ENCODE measurements around the gene DYNC1H1. TPM values are rescaled to one million over a fixed set of nuclear protein-coding genes. Genes with fewer than 3 reads are reported as not detected.

Gene DYNC1H1
- total and polyA plus RNA-seq, 12 donors: 202 to 509 (median 348) TPM

GRCh38 chr14:101973356-101973755 lies 9.0 kb downstream of the DYNC1H1 start:
- Histone ChIP-seq H3K9me3 (replicated peaks in 1 of 3) (no peaks in the 10 kb centered on the region), H3K4me3 (no peak overlapping the region), H3K27me3 (no peaks in the 10 kb centered on the region), H3K36me3 (replicated peaks in 1 of 2) (peaks cover 2 to 30% of the 10 kb centered on the region in 2 donors), H3K4me1 (replicated peaks in 1 of 2) (peaks cover 12 to 33% of the 10 kb centered on the region in 2 donors), H3K27ac (peak overlapping the region in 2 of 5 donors; percentile 59 to 81)
- TF ChIP-seq CTCF (IDR thresholded peaks at IDR 0.05) (no peak), POLR2A (IDR thresholded peaks at IDR 0.05) (no peak)
- intact Hi-C loops (cut with DNase I): no loop called here
- peak in 2 of 7 donors; percentile 33 to 52 for DNase-seq
- WGBS, 4 donors: 89 to 97% (median 91%) methylated on average over 7 of the region's 7 CpGs

GRCh38 chr14:101975231-101975630 lies 10.9 kb downstream of the DYNC1H1 start:
- H3K9me3 ChIP-seq (replicated peaks in 1 of 3): no peaks in the 10 kb centered on the region
- peak in 1 of 7 donors; percentile 42 for DNase-seq
- intact Hi-C loops (cut with DNase I): no loop called here
- peaks cover 2 to 35% of the 10 kb centered on the region in 2 donors for H3K36me3 ChIP-seq (replicated peaks in 1 of 2)
- TF ChIP-seq CTCF (IDR thresholded peaks at IDR 0.05): no peak
- TF ChIP-seq POLR2A (IDR thresholded peaks at IDR 0.05): no peak
- peaks cover 12 to 32% of the 10 kb centered on the region in 2 donors for H3K4me1 ChIP-seq (replicated peaks in 1 of 2)
- H3K27me3 ChIP-seq: no peaks in the 10 kb centered on the region
- H3K4me3 ChIP-seq: no peak overlapping the region
- no peak overlapping the region for H3K27ac ChIP-seq
- WGBS, 4 donors: 86 to 91% (median 90%) methylated on average over 7 of the region's 7 CpGs

- Histone ChIP-seq H3K9me3 (replicated peaks in 1 of 3) (no peaks in the 10 kb centered on the region), H3K4me1 (replicated peaks in 1 of 2) (peaks cover 8 to 29% of the 10 kb centered on the region in 2 donors), H3K27me3 (no peaks in the 10 kb centered on the region), H3K4me3 (no peak overlapping the region), H3K36me3 (replicated peaks in 1 of 2) (peaks cover 2 to 58% of the 10 kb centered on the region in 2 donors), H3K27ac (no peak overlapping the region)
- TF ChIP-seq CTCF (IDR thresholded peaks at IDR 0.05): no peak
- no peak for TF ChIP-seq POLR2A (IDR thresholded peaks at IDR 0.05)
- intact Hi-C loops (cut with DNase I): no loop called here
- DNase-seq: no peak
- 85 to 90% (median 87%) methylated on average over 6 of the region's 6 CpGs for WGBS, 4 donors
Measured at GRCh38 chr14:101977311-101978071, 13.1 kb downstream of the DYNC1H1 start.

- peak in 1 of 7 donors; percentile 35 for DNase-seq
- Histone ChIP-seq H3K4me3 (no peak overlapping the region), H3K27me3 (no peaks in the 10 kb centered on the region), H3K9me3 (replicated peaks in 1 of 3) (no peaks in the 10 kb centered on the region), H3K4me1 (replicated peaks in 1 of 2) (peaks cover 8 to 12% of the 10 kb centered on the region in 2 donors), H3K36me3 (replicated peaks in 1 of 2) (peaks cover 2 to 77% of the 10 kb centered on the region in 2 donors), H3K27ac (peak overlapping the region in 3 of 5 donors; percentile 24 to 79 (median 74))
- WGBS, 4 donors: 69 to 79% (median 75%) methylated on average over 6 of the region's 6 CpGs
- TF ChIP-seq POLR2A (IDR thresholded peaks at IDR 0.05): no peak
- no peak for TF ChIP-seq CTCF (IDR thresholded peaks at IDR 0.05)
- intact Hi-C loops (cut with DNase I): loop anchor here in 1 of 2 donors (10.0 kb wide), 1 partner anchor 55 kb away; no protein-coding TSS in a partner anchor
Measured at GRCh38 chr14:101979666-101980065, 15.3 kb downstream of the DYNC1H1 start.

Measured in adrenal gland (tissue), 12 donors.